ENCODE results near the gene MPO.

- TF ChIP-seq GATA2 (IDR thresholded peaks at IDR 0.05; ENCODE audit: low read depth, low read length): no peak
- TF ChIP-seq GATA3 (IDR thresholded peaks at IDR 0.05; ENCODE audit: low read depth, low read length): no peak
Measured at GRCh38 chr17:58310511-58311428, 30.0 kb upstream of the MPO start.
